ENCODE data around the gene FGF14. TPM values are rescaled to one million over a fixed set of nuclear protein-coding genes. Genes with fewer than 3 reads are reported as not detected.

The FGF14 gene
- total RNA-seq, 1 experiment from 2014 or later, result 0.02 TPM

DNA sequence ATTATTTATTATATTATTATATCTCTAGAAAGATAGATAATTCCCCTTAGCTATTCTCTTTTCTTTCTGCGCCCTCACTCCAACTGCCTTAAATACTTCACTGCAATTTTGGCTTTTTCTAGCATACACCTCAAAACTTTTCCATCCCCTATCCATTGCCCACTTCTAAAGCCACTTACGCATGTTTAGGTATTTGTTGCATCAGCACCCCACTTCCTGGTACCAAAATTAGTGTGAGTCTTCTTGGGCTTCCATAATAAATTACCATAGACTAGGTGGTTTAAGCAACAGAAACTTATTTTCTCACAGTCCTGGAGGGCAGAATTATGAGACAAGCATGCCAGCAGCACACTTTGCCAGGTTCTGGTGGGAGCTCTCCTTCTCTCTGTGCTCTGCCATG is 209.0 kb downstream of the FGF14 start:
- DNase-seq, result no peak
- Histone ChIP-seq H3K4me3 (no peak overlapping the region), H3K9me3 (replicated peaks) (no peaks in the 10 kb centered on the region), H3K4me1 (no peaks in the 10 kb centered on the region), H3K36me3 (no peaks in the 10 kb centered on the region), H3K27me3 (no peaks in the 10 kb centered on the region), H3K27ac (no peak overlapping the region)

DNA sequence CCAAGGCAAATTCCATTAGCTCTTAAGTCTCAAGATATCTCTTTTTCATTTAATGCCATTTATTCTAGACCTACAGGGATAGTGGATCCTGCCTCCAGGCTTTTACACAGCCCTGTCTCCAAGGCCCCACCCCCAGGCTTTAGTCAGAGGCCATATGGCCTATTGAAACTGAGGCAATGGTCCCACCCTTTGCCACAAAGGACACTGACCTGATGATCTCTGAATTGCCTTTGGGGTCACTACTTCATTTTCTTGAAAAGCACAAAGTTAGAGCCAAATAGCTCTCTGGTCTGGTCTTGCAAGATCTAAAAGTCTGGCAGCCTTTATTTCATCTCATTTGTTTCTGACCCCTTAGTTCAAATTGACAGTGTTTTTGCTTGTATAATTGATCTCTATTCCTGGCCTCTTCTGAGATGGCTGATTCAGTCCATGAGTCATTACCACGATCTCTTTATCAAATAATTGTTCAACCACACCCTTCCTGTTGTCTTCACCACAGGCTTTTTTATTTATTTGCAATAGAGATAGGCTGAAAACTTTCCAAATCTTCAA is 209.8 kb downstream of the FGF14 start:
- Histone ChIP-seq H3K4me3 (no peak overlapping the region), H3K36me3 (no peaks in the 10 kb centered on the region), H3K4me1 (no peaks in the 10 kb centered on the region), H3K27me3 (no peaks in the 10 kb centered on the region), H3K9me3 (replicated peaks) (no peaks in the 10 kb centered on the region), H3K27ac (no peak overlapping the region)
- no peak for DNase-seq

DNA sequence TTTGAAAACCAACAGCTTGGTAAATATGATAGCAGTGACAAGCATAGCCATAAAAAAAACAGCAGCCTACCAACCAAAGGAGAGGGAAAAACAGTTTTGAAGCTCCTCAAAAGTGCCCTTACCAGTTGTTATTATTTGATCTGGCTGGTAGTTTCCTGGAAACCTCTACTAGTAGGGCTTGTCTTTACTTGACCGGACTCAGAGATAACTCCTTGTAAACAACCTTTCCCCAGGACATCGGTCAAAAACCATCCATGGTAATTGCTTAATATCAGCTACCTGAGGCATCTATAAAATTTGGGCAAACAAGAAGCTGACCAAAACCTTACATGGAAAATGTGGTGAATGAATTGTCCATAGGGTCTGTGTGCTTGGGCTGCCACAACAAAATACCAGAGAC is 210.9 kb downstream of the FGF14 start:
- DNase-seq, result no peak
- Histone ChIP-seq H3K27me3 (no peaks in the 10 kb centered on the region), H3K4me1 (no peaks in the 10 kb centered on the region)

DNA sequence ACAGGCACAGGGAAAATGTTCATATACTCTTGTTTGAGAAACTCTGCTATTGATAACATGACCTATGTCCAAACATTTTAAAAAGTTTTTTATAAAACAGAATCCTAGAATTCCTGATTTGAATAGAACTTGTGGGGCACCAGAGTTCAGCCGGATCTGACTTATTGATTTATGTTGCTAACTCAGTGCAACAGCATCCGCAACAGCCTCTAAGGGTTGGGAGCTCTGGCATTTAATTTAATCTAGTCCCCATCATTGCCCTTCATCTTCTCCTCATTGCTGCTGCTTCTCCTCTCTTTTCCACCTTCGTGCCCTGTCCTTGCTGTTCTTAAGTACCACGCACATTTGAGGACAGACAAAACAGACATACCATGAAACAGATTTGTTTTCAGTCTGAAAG is 214.5 kb downstream of the FGF14 start:
- Histone ChIP-seq H3K27me3 (no peaks in the 10 kb centered on the region), H3K27ac (no peak overlapping the region), H3K9me3 (replicated peaks) (no peaks in the 10 kb centered on the region), H3K4me1 (no peaks in the 10 kb centered on the region), H3K4me3 (no peak overlapping the region), H3K36me3 (no peaks in the 10 kb centered on the region)
- no peak for DNase-seq

More for the DNA sequence above, 210.9 kb downstream of the FGF14 start:
- Histone ChIP-seq H3K4me3 (no peak overlapping the region), H3K36me3 (no peaks in the 10 kb centered on the region), H3K9me3 (replicated peaks) (no peaks in the 10 kb centered on the region), H3K27ac (no peak overlapping the region)

DNA sequence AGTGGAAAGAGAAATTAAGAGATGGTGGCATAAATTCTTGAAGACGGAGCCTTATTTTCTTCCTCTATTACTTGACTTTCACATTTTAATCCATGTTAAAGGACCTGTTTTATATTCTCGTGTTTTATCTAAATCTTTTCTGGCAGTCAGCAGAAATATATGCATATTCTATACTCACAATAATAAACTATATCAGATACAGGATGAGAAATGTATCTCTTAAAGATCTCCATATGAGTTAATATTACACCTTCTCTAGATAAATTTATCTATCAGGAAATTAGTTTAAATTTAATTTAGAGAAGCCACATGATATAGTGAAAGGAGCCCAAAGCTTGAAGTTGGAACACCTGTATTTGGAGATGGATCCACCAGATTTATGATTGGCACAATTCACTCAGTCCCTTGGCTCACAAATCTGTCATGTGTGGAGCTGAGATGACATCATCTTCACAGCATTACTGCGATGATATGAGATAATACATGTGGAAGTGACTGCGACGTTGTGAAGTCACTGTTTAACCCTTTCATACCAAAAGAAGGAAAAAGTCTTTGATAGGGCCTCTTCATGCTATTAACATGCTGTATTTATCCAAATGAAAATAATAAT is 216.4 kb downstream of the FGF14 start:
- Histone ChIP-seq H3K27ac (no peak overlapping the region), H3K36me3 (no peaks in the 10 kb centered on the region), H3K4me1 (no peaks in the 10 kb centered on the region), H3K9me3 (replicated peaks) (no peaks in the 10 kb centered on the region), H3K27me3 (no peaks in the 10 kb centered on the region), H3K4me3 (no peak overlapping the region)
- DNase-seq, result no peak

DNA sequence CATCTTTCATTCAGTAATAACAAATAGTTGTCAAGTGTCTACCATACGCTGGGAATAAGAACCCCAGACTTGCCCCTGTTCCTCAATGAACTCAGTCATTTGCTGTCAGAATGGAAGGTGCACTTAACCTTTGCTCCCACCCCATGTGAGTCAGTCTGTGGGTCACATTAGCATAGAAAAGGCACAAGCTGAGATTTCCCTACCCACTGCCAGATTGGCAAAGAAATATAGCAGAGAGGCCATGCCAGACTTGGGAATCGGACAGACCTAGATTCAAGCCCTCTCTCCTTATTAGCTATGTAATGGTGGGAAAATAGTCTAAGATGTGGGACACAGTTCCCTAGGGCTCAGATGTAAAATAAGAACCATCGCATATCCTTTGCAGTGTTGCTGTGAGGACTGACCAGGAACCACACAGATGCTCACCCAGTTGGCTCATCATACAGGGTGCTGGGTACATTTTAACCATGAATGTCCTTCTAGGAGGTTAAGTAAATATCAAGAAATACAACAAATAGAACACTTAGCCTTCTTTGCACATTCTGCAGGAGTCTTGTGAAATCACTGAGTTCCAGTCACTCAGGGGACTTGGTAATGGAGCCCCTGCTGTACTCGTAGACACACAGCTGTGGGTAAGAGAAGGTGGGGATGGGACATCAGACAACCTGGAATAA is 218.2 kb downstream of the FGF14 start:
- Histone ChIP-seq H3K36me3 (no peaks in the 10 kb centered on the region), H3K4me1 (no peaks in the 10 kb centered on the region), H3K27me3 (no peaks in the 10 kb centered on the region), H3K4me3 (no peak overlapping the region), H3K27ac (no peak overlapping the region), H3K9me3 (replicated peaks) (no peaks in the 10 kb centered on the region)
- no peak for DNase-seq

DNA sequence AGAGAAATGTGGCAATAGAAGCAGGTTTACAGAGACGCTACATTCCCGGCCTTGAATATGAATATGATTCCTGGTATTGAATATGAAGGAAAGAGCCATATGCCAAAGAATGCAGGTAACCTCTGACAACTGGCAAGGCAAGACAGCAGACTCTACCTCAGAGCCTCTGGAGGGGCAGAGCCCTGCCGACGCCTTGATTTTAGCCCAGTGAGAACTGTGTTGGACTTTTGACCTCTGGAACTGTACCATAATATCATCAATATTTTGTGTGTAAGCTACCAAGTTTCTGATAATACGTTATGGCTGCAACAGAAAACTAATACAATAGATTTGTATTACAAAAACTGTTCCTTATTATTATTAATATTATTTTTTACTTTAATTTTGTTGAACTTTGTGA is 219.7 kb downstream of the FGF14 start:
- H3K9me3 ChIP-seq (replicated peaks), result no peaks in the 10 kb centered on the region
- H3K36me3 ChIP-seq, result no peaks in the 10 kb centered on the region
- no peak overlapping the region for H3K4me3 ChIP-seq
- no peak for DNase-seq
- no peaks in the 10 kb centered on the region for H3K4me1 ChIP-seq
- no peaks in the 10 kb centered on the region for H3K27me3 ChIP-seq
- no peak overlapping the region for H3K27ac ChIP-seq

DNA sequence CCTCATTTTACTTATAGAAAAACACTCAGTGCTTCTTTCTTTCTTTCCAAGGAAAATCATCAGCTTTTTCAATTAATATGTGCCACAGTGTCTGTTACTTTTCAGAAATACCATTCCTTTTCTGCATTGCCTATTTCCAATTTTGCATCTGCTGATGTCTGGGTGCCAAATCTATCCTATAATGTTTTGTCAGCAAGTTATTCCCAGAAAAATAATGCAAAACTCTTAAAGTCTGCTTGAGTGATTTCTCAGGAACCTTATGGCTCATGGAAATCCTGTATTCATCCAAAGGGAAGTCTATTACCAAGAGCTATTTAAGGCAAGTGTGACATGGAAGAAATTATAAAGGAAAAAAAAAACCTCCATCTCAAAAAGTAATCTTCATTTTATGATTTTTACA is 224.4 kb downstream of the FGF14 start:
- Histone ChIP-seq H3K4me3 (no peak overlapping the region), H3K4me1 (no peaks in the 10 kb centered on the region), H3K27me3 (no peaks in the 10 kb centered on the region), H3K9me3 (replicated peaks) (no peaks in the 10 kb centered on the region), H3K36me3 (no peaks in the 10 kb centered on the region), H3K27ac (no peak overlapping the region)
- DNase-seq, result no peak

DNA sequence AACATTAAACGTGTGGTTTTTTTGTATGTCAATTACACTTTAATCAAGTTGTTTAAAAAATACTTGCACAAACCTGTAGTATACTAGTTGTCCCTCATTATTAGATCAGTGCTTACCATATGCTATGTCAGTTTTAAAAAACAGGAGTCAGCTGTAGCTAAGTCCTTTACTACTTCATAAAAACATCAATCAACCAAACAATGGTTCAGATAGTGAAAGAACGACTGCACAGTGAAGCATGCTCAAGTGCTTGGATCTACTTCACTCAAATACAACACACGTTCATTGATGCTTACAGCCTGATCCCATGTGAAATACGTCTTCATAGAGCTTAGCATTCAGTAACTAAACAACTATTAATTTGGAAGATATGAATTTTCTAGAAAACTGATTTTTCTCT is 225.0 kb downstream of the FGF14 start:
- H3K4me3 ChIP-seq, result no peak overlapping the region
- no peaks in the 10 kb centered on the region for H3K9me3 ChIP-seq (replicated peaks)
- H3K36me3 ChIP-seq, result no peaks in the 10 kb centered on the region
- H3K4me1 ChIP-seq, result no peaks in the 10 kb centered on the region
- H3K27me3 ChIP-seq, result no peaks in the 10 kb centered on the region
- DNase-seq, result no peak
- H3K27ac ChIP-seq, result no peak overlapping the region

DNA sequence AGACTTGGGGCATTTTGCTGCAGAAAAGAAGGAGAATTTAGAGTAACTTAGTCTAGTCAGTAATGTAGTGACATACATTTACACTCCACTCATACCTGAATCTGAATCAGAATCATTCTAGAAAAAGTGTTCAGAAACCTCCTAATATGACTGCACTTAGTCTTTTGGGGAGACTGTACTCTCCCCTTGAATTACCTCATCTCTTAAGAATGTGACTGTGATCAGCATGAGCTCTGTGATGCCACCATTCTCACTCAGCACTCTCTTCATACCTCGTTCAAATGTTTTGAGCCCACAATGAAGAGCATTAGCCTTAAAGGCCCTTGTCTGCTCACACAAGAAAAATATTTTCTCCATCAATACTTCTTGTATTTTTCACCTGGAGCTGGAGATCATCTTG is 229.4 kb downstream of the FGF14 start:
- Histone ChIP-seq H3K9me3 (replicated peaks) (no peaks in the 10 kb centered on the region), H3K4me1 (no peaks in the 10 kb centered on the region), H3K36me3 (no peaks in the 10 kb centered on the region), H3K27ac (no peak overlapping the region), H3K27me3 (no peaks in the 10 kb centered on the region), H3K4me3 (no peak overlapping the region)
- DNase-seq, result no peak

DNA sequence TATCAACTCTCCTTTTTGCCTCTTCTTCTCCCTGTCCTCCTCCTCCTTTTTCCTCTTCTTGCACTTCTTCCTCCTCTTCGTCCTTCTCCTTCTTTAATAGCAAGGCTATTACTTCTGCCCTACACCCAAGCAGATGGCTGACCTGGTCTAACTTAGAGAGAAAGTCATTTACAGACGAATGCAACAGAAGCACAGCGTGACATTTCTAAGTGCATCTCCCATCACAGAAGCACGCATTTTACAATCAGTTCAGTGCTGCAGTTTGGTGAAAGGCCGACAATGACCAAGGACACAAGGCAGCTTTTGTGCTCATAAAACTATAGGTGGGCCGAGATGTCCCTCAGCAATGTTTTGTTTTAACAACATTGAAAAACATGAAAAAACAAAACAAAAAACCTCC is 231.5 kb downstream of the FGF14 start:
- no peaks in the 10 kb centered on the region for H3K9me3 ChIP-seq (replicated peaks)
- H3K4me3 ChIP-seq, result no peak overlapping the region
- DNase-seq, result no peak
- H3K27me3 ChIP-seq, result no peaks in the 10 kb centered on the region
- no peak overlapping the region for H3K27ac ChIP-seq
- H3K36me3 ChIP-seq, result no peaks in the 10 kb centered on the region
- no peaks in the 10 kb centered on the region for H3K4me1 ChIP-seq

DNA sequence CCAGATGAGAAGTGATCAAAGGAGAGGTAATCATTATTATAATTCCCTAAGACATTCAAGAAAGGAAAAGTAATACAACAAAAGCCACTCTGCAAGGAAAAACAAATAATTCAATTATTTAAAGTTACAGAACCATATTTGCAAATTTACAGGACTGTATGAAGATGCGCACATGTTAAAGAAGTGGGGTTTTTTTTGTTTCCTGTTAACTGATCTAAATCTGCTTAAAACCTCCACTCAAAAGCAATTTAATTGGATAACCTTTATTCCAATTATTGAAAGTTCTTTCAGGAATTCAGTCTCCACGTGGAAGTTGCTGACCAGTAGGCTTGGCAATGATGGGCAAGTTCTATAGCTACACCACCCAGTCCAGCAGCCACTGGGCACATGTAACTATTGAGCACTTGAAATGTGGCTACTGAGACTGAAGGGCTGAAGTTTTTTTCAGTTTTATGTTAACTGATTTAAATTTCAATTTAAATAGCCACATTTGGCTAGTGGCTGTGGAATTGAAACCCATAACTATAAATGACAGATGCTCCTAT is 232.3 kb downstream of the FGF14 start:
- no peak for DNase-seq
- Histone ChIP-seq H3K4me1 (no peaks in the 10 kb centered on the region), H3K4me3 (no peak overlapping the region), H3K27ac (no peak overlapping the region), H3K27me3 (no peaks in the 10 kb centered on the region), H3K36me3 (no peaks in the 10 kb centered on the region), H3K9me3 (replicated peaks) (no peaks in the 10 kb centered on the region)

DNA sequence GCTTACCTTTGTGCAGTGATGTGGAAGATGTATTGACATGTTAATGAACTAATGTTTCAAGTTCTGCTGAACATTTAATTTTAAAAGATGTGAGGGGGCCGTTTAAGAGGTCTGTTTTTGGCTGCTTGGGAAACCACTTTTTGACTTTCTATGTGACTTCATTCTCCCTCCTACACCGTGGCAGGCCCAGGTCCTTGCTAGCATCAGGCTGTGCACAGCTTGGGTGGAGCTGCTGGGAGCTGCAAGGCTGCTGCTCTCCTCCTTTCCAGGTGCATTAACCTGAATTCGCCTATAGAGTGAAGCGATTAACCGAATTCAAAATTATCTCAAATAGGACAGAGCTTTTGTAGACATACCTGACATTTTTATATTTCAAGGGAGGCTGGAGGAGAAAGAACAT is 249.1 kb downstream of the FGF14 start:
- Histone ChIP-seq H3K9me3 (replicated peaks) (no peaks in the 10 kb centered on the region), H3K36me3 (no peaks in the 10 kb centered on the region), H3K27me3 (no peaks in the 10 kb centered on the region), H3K4me3 (no peak overlapping the region), H3K27ac (no peak overlapping the region), H3K4me1 (no peaks in the 10 kb centered on the region)
- DNase-seq, result no peak

DNA sequence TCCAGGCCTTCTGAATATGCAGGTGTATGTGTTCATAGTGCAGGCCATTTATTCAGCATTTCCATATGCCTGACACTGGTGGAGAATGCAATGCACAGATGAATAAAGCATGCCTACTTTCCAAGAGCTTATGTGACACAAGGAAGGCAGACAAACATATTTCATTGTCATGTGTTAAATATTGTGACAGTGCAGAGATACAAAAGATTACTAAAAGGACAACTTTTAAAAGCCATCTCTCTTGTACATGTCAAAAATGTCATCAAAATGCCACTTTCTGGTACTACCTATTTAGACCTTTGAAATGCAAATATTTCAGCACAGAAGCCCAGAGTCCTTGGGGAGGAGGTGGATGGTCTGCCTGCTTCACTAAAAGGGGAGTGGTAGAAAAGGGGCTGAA is 254.5 kb downstream of the FGF14 start:
- no peak overlapping the region for H3K27ac ChIP-seq
- no peak for DNase-seq

DNA sequence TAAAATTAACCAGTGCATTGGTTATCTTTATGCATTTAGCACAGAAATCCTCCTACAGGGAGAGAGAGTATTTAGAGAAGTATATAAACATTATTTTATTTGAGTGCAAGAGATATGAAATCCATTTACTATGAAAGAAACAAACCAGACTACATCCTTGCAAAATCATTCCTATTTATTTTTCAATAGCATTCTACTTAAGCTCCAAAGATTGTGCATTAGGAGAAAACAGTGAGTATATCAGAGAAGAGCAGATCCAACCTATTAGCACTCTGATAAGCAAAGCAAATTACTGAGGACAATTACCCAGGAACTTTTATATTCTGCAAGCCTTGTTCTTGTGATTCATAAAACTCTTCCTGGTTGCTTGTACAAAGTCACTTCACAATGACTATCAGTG is 256.1 kb downstream of the FGF14 start:
- Histone ChIP-seq H3K9me3 (replicated peaks) (no peaks in the 10 kb centered on the region), H3K4me3 (no peak overlapping the region), H3K27me3 (no peaks in the 10 kb centered on the region), H3K4me1 (no peaks in the 10 kb centered on the region; the same call in 1 of the 2 replicates), H3K36me3 (no peaks in the 10 kb centered on the region), H3K27ac (no peak overlapping the region)
- DNase-seq, result no peak

More for the DNA sequence above, 254.5 kb downstream of the FGF14 start:
- Histone ChIP-seq H3K4me3 (no peak overlapping the region), H3K27me3 (no peaks in the 10 kb centered on the region), H3K4me1 (no peaks in the 10 kb centered on the region), H3K9me3 (replicated peaks) (no peaks in the 10 kb centered on the region), H3K36me3 (no peaks in the 10 kb centered on the region)

DNA sequence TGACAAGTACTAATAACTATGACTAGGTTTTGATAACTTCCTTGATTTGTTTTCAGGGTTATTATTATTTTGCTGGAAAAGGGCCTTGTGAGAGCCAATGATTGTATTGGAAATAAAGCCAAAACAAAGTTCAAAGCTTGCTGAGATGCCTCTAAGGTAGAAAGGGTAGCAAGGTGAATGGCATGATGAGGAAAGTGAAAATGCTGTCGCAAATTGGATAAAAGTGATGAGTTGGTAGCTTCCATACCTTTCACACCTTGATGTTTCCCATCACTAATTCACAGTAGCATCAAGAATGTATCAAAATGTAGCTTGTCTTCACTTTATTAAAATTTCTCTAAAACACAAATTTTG is 259.4 kb downstream of the FGF14 start:
- Histone ChIP-seq H3K4me3 (no peak overlapping the region), H3K27ac (no peak overlapping the region), H3K4me1 (no peaks in the 10 kb centered on the region; the same call in 1 of the 2 replicates), H3K36me3 (no peaks in the 10 kb centered on the region), H3K27me3 (no peaks in the 10 kb centered on the region), H3K9me3 (replicated peaks) (no peaks in the 10 kb centered on the region)
- no peak for DNase-seq

All from SJCRH30 (cell line).